SHP77 treated with DMSO at 0.1 percent for 48 hours (cell line): Measurements from ENCODE around the gene DUS3L.
"Not testable (repeated sequence)": the region's sequence is repeated elsewhere in the genome, so short reads cannot be mapped to it uniquely, and the experiment has no call there.

ENCODE experiments used
- DNase-seq: peaks from one replicate; lab custom pipeline; 2025; lab: John Stamatoyannopoulos, UW

The DUS3L gene

GRCh38 chr19:5774921-5775320 lies 16.0 kb downstream of the DUS3L start:
- DNase-seq = no peak

GRCh38 chr19:5773276-5773675 lies 17.7 kb downstream of the DUS3L start:
- DNase-seq = no peak

- DNase-seq = no peak
These were observed 18.5 kb downstream of the DUS3L start for GRCh38 chr19:5772416-5772815.

GRCh38 chr19:5767949-5768348 lies 23.0 kb downstream of the DUS3L start:
- no peak for DNase-seq

- DNase-seq = no peak
These were observed 25.7 kb downstream of the DUS3L start for GRCh38 chr19:5765220-5765619.

GRCh38 chr19:5762608-5763217 lies 28.2 kb downstream of the DUS3L start:
- DNase-seq = no peak

- no peak for DNase-seq
These were observed 37.2 kb downstream of the DUS3L start for GRCh38 chr19:5753743-5754142.

GRCh38 chr19:5751709-5752108 lies 39.3 kb downstream of the DUS3L start:
- no peak for DNase-seq

- DNase-seq = no peak
These were observed 41.5 kb downstream of the DUS3L start for GRCh38 chr19:5749505-5749904.

GRCh38 chr19:5748920-5749319 lies 42.0 kb downstream of the DUS3L start:
- not testable (repeated sequence) for DNase-seq

- not testable (repeated sequence) for DNase-seq
These were observed 46.0 kb downstream of the DUS3L start for GRCh38 chr19:5744999-5745398.

GRCh38 chr19:5743630-5744029 lies 47.3 kb downstream of the DUS3L start:
- DNase-seq = no peak

GRCh38 chr19:5742051-5742450 lies 48.9 kb downstream of the DUS3L start:
- DNase-seq = no peak

- DNase-seq = no peak
These were observed 52.5 kb downstream of the DUS3L start for GRCh38 chr19:5738423-5738822.
